Measurements from ENCODE around the gene GPR17.

GPR17 gene

DNA sequence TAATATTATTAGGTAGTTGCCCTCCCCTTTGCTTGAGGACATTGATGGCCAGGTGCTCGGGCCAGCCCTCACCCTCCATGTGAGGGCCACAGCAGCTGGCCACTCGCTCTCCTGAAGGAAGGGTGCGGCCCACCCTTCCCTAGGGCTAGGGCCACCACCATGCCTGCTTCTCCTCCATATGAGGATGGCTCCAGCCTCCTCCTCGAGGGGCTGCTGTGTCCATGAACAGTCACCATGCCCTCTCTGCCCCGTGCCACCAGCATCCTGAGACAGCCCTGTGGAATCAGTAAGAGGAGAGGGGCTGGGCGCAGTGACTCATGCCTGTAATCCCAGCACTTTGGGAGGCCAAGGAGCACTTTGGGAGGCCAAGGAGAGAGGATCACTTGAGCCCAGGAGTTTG, 2.4 kb downstream of the GPR17 start:
- Histone ChIP-seq H3K4me3 (ENCODE audit: low read depth in 1 of 2, low read length in 2 of 2) (no peak overlapping the region), H3K4me1 (ENCODE audit: insufficient read depth, low read length) (peaks cover 94% of the 10 kb centered on the region)

DNA sequence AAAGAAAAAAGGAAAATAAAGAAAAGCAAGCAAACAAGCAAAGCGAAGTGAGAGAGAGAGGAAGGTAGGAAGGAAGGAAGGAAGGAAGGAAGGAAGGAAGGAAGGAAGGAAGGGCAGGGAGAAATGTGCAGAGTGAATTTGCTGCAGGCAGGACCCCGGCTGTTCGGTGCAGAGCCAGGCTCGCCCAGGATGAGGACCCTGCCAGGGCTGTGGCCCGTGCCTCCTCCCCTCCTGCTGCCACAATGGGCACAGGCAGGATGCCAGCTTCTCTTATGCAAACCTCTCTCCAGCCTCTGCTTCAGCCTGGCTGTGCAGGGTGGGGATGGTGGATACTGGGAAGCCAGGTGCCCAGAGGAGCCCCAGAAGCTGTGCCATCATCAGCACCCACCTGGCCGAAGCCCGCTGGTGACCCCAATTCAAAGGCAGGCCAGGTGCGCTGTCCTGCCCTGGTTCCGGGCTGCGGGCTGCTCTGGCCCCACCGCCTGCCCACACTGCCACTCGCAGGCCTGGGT, 3.2 kb downstream of the GPR17 start:
- H3K4me3 ChIP-seq (ENCODE audit: low read depth in 1 of 2, low read length in 2 of 2), result no peak overlapping the region
- H3K9ac ChIP-seq (ENCODE audit: low read length), result peak overlapping the region; percentile 47
- peaks cover 94% of the 10 kb centered on the region for H3K4me1 ChIP-seq (ENCODE audit: insufficient read depth, low read length)

More for the DNA sequence above, 2.4 kb downstream of the GPR17 start:
- peak overlapping the region; percentile 19 for H3K9ac ChIP-seq (ENCODE audit: low read length)
- no peaks in the 10 kb centered on the region for H3K9me3 ChIP-seq (ENCODE audit: low read length)
- peaks cover 11% of the 10 kb centered on the region for H3K36me3 ChIP-seq (ENCODE audit: insufficient read depth, low read length)
- H3K27me3 ChIP-seq (ENCODE audit: control insufficient read depth in 1 of 2, insufficient read depth in 2 of 2, low read length in 2 of 2), result no peaks in the 10 kb centered on the region
- peak overlapping the region; percentile 89 for H3K27ac ChIP-seq (ENCODE audit: low read depth, low read length)

DNA sequence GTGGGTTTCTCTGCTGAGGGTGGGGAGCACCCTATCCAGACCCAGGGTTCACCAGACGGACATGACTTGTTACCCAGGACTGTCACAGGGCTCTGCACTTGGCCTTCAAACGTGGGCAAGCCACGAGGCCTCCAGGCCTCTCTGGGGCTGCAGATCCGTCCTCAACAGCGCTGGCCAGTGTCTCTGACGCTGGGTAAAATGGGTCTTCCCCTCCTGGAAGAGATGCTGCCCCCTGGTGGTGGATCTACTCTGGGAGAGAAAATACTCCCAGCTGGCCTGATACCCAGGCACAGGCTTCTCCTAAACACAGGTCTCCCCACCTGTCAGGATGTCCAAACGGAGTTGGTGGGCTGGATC, 3.7 kb downstream of the GPR17 start:
- Histone ChIP-seq H3K9me3 (ENCODE audit: low read length) (no peaks in the 10 kb centered on the region), H3K36me3 (ENCODE audit: insufficient read depth, low read length) (peaks cover 21% of the 10 kb centered on the region), H3K9ac (ENCODE audit: low read length) (peak overlapping the region; percentile 47), H3K27ac (ENCODE audit: low read depth, low read length) (peak overlapping the region; percentile 95), H3K4me1 (ENCODE audit: insufficient read depth, low read length) (peaks cover 94% of the 10 kb centered on the region), H3K27me3 (ENCODE audit: control insufficient read depth in 1 of 2, insufficient read depth in 2 of 2, low read length in 2 of 2) (no peaks in the 10 kb centered on the region), H3K4me3 (ENCODE audit: low read depth in 1 of 2, low read length in 2 of 2) (no peak overlapping the region)

More for the DNA sequence above, 3.2 kb downstream of the GPR17 start:
- Histone ChIP-seq H3K36me3 (ENCODE audit: insufficient read depth, low read length) (peaks cover 18% of the 10 kb centered on the region), H3K27me3 (ENCODE audit: control insufficient read depth in 1 of 2, insufficient read depth in 2 of 2, low read length in 2 of 2) (no peaks in the 10 kb centered on the region), H3K27ac (ENCODE audit: low read depth, low read length) (peak overlapping the region; percentile 95), H3K9me3 (ENCODE audit: low read length) (no peaks in the 10 kb centered on the region)

DNA sequence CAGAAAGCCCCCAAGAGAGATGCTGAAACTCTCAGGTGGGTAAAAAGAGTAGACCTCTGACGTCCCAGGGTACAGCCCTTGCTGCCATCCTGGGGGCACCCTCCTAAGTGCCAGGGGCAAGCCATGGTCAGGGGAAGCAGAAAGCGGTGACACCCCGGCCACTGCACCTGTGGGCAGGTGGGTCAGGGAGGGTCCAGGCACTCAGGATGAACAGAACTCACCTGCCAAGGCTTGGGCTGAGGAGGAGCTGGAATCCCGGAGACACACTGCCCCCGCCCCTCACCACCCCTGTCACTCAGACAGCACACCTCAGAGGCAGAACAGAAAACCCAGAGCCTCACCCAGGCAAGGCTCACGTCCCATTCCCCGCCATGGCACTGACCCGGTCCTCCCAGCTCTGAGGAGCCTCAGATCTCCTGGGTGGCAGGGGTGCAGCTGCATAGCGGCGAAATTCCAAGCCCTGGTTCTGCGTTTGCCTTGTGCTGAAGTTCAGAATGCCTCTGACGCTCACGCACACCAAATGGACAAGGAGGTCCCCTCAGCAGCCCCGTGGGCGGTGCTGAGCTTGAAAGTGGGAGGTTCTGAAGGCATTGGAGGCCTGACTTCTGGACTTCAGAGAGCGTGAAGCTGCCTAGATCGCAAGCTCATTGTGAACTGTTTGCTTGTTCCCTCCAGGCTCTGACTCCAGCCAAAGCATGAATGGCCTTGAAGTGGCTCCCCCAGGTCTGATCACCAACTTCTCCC, 4.3 kb downstream of the GPR17 start:
- Histone ChIP-seq H3K36me3 (ENCODE audit: insufficient read depth, low read length) (peaks cover 23% of the 10 kb centered on the region), H3K27me3 (ENCODE audit: control insufficient read depth in 1 of 2, insufficient read depth in 2 of 2, low read length in 2 of 2) (no peaks in the 10 kb centered on the region), H3K9ac (ENCODE audit: low read length) (peak overlapping the region; percentile 47), H3K4me1 (ENCODE audit: insufficient read depth, low read length) (peaks cover 95% of the 10 kb centered on the region), H3K27ac (ENCODE audit: low read depth, low read length) (peak overlapping the region; percentile 95), H3K9me3 (ENCODE audit: low read length) (no peaks in the 10 kb centered on the region), H3K4me3 (ENCODE audit: low read depth in 1 of 2, low read length in 2 of 2) (no peak overlapping the region)

DNA sequence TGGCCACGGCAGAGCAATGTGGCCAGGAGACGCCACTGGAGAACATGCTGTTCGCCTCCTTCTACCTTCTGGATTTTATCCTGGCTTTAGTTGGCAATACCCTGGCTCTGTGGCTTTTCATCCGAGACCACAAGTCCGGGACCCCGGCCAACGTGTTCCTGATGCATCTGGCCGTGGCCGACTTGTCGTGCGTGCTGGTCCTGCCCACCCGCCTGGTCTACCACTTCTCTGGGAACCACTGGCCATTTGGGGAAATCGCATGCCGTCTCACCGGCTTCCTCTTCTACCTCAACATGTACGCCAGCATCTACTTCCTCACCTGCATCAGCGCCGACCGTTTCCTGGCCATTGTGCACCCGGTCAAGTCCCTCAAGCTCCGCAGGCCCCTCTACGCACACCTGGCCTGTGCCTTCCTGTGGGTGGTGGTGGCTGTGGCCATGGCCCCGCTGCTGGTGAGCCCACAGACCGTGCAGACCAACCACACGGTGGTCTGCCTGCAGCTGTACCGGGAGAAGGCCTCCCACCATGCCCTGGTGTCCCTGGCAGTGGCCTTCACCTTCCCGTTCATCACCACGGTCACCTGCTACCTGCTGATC, 4.9 kb downstream of the GPR17 start:
- Histone ChIP-seq H3K9me3 (ENCODE audit: low read length) (no peaks in the 10 kb centered on the region), H3K27me3 (ENCODE audit: control insufficient read depth in 1 of 2, insufficient read depth in 2 of 2, low read length in 2 of 2) (no peaks in the 10 kb centered on the region), H3K36me3 (ENCODE audit: insufficient read depth, low read length) (peaks cover 29% of the 10 kb centered on the region), H3K4me1 (ENCODE audit: insufficient read depth, low read length) (peaks cover 97% of the 10 kb centered on the region), H3K4me3 (ENCODE audit: low read depth in 1 of 2, low read length in 2 of 2) (no peak overlapping the region), H3K27ac (ENCODE audit: low read depth, low read length) (peak overlapping the region; percentile 95), H3K9ac (ENCODE audit: low read length) (peak overlapping the region; percentile 80)

DNA sequence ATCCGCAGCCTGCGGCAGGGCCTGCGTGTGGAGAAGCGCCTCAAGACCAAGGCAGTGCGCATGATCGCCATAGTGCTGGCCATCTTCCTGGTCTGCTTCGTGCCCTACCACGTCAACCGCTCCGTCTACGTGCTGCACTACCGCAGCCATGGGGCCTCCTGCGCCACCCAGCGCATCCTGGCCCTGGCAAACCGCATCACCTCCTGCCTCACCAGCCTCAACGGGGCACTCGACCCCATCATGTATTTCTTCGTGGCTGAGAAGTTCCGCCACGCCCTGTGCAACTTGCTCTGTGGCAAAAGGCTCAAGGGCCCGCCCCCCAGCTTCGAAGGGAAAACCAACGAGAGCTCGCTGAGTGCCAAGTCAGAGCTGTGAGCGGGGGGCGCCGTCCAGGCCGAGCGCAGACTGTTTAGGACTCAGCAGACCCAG, 5.4 kb downstream of the GPR17 start:
- H3K9ac ChIP-seq (ENCODE audit: low read length), result peak overlapping the region; percentile 80
- peaks cover 97% of the 10 kb centered on the region for H3K4me1 ChIP-seq (ENCODE audit: insufficient read depth, low read length)
- peak overlapping the region; percentile 95 for H3K27ac ChIP-seq (ENCODE audit: low read depth, low read length)
- peaks cover 32% of the 10 kb centered on the region for H3K36me3 ChIP-seq (ENCODE audit: insufficient read depth, low read length)
- no peaks in the 10 kb centered on the region for H3K9me3 ChIP-seq (ENCODE audit: low read length)
- no peaks in the 10 kb centered on the region for H3K27me3 ChIP-seq (ENCODE audit: control insufficient read depth in 1 of 2, insufficient read depth in 2 of 2, low read length in 2 of 2)
- no peak overlapping the region for H3K4me3 ChIP-seq (ENCODE audit: low read depth in 1 of 2, low read length in 2 of 2)

DNA sequence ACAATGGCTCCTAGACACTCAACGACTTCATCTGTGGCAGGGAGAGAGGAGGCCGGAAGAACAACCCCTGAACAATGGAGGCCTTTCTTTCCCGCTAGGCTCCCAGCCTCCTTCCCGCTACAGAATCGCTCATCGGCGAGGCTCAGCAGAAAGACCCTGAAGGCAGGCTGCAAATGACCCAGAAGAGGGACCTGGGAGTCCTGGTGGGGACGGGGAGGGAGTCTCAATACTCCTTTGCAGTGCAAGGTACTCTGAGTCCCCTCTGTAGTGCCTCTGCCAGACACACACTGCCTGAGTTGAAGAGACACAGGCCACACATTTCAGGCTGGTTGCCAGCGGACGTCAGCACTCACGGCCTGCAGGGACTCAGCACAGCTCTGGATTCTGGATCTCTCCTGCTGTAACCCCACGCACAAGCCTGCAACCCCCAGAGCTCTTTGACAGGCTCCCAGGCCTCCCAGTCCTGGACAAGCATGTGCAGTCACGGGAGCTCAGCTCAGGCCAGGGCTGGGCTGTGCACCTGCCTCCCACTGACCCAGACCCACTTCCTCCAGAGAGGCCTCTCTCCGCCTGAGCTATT, 6.1 kb downstream of the GPR17 start:
- Histone ChIP-seq H3K27me3 (ENCODE audit: control insufficient read depth in 1 of 2, insufficient read depth in 2 of 2, low read length in 2 of 2) (no peaks in the 10 kb centered on the region), H3K9ac (ENCODE audit: low read length) (peak overlapping the region; percentile 80), H3K27ac (ENCODE audit: low read depth, low read length) (peak overlapping the region; percentile 95), H3K36me3 (ENCODE audit: insufficient read depth, low read length) (peaks cover 37% of the 10 kb centered on the region), H3K4me1 (ENCODE audit: insufficient read depth, low read length) (peaks cover 97% of the 10 kb centered on the region), H3K9me3 (ENCODE audit: low read length) (no peaks in the 10 kb centered on the region), H3K4me3 (ENCODE audit: low read depth in 1 of 2, low read length in 2 of 2) (no peak overlapping the region)

DNA sequence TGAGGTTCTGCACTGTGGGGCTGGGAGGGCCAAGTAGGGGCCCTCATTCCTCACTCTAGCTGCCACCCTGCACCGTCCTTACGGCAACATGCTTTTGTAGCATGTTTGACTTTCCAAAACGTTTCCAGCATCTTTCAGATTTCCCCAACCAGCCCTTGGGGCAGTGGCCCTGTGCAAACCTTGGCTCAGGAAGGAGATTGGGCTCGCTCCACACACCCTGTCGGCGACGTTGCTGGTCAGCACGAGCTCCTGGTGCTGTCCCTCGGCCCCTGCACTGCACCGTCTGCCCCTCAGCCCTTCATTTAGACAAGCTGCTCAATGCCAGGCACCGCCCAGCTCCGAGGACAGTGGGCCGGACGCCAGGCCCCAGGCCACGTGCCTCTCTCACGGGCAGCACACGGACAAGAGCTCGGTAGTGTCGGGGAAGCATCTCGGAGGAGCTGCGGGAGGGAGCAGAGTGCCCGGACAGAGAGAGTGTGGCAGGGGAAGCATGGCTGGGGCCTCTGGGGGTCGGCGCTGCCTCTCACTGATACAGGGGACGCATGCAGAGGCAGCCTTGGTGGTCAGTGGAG, 6.9 kb downstream of the GPR17 start:
- no peaks in the 10 kb centered on the region for H3K9me3 ChIP-seq (ENCODE audit: low read length)
- peaks cover 97% of the 10 kb centered on the region for H3K4me1 ChIP-seq (ENCODE audit: insufficient read depth, low read length)
- no peak overlapping the region for H3K4me3 ChIP-seq (ENCODE audit: low read depth in 1 of 2, low read length in 2 of 2)
- H3K9ac ChIP-seq (ENCODE audit: low read length), result peak overlapping the region; percentile 66
- no peaks in the 10 kb centered on the region for H3K27me3 ChIP-seq (ENCODE audit: control insufficient read depth in 1 of 2, insufficient read depth in 2 of 2, low read length in 2 of 2)
- peaks cover 45% of the 10 kb centered on the region for H3K36me3 ChIP-seq (ENCODE audit: insufficient read depth, low read length)
- peak overlapping the region; percentile 95 for H3K27ac ChIP-seq (ENCODE audit: low read depth, low read length)

DNA sequence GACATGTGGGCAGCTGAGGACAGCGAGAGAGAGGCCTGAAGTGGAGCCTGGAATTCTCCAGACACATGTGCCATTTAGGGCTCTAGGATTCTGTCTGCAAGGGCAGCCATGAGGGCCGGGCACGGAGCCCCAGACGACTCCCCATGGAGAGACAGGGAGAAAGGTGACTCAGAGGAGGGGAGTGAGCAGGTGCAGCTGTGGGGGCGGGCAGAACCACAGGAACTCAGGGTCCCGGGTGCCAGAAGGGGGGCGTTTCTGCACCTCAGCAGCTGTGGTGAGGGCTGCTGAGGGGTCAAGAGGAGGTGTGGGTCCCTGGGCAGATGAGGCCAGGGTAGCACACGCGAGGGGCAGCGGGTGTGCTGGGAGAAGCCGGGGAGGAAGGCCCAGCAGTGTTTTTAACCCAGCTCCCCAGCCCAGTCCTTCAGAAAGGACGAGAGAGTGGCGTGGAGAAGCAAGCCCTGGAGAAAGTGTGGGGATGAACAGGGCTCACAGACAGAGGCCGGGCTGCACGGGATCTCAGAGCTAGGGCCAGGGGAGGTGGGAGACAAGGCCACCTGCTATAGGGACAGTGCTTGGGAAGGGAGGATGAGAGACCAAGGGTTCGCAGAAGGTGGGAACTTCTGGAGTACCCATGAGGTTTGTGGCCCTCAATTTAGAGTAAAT, 7.6 kb downstream of the GPR17 start:
- Histone ChIP-seq H3K9me3 (ENCODE audit: low read length) (no peaks in the 10 kb centered on the region), H3K4me1 (ENCODE audit: insufficient read depth, low read length) (peaks cover 97% of the 10 kb centered on the region), H3K4me3 (ENCODE audit: low read depth in 1 of 2, low read length in 2 of 2) (no peak overlapping the region), H3K9ac (ENCODE audit: low read length) (peak overlapping the region; percentile 66), H3K27me3 (ENCODE audit: control insufficient read depth in 1 of 2, insufficient read depth in 2 of 2, low read length in 2 of 2) (no peaks in the 10 kb centered on the region), H3K36me3 (ENCODE audit: insufficient read depth, low read length) (peaks cover 47% of the 10 kb centered on the region), H3K27ac (ENCODE audit: low read depth, low read length) (peak overlapping the region; percentile 95)

DNA sequence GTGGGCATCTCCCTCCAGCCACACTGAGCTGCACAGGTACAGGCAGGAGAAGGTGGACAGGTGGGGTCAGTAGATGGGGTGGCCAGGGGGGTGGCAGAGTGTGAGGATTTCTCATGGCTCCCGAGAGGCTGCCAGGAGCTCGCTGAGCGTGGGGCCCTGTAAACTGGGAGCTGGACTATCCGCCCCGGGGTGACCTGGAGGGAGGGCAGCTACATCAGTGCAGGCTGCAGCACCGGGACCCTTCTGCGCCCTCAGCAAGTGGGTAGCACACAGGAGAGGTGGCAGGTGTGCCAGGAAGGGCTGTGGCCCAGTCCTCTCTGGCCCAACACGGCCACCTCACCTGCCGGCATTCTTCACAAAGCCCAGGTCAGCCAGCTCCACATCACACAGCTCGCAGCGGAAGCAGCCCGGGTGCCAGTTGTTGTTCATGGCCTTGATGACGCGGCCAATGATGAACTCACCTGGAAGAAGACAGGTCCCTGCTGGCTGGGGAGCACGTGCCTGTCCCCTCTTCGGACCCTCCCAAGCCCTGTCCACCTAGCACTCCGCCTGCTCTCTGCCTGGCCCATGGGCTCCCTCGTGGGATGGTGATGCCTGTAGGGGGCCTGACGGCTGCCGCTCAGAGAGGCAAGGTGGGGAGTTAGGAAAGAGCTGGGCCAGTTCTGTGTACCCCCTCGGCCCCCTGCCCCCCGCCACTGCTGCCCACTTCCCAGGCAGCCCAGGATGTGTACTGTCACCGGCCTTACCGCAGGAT, 8.3 kb downstream of the GPR17 start:
- peak overlapping the region; percentile 95 for H3K27ac ChIP-seq (ENCODE audit: low read depth, low read length)
- H3K9me3 ChIP-seq (ENCODE audit: low read length), result no peaks in the 10 kb centered on the region
- H3K4me3 ChIP-seq (ENCODE audit: low read depth in 1 of 2, low read length in 2 of 2), result no peak overlapping the region
- H3K36me3 ChIP-seq (ENCODE audit: insufficient read depth, low read length), result peaks cover 47% of the 10 kb centered on the region
- H3K27me3 ChIP-seq (ENCODE audit: control insufficient read depth in 1 of 2, insufficient read depth in 2 of 2, low read length in 2 of 2), result no peaks in the 10 kb centered on the region
- H3K9ac ChIP-seq (ENCODE audit: low read length), result peak overlapping the region; percentile 67
- H3K4me1 ChIP-seq (ENCODE audit: insufficient read depth, low read length), result peaks cover 100% of the 10 kb centered on the region

Data from muscle layer of colon (tissue), 2 donors.